G401 (cell line): ENCODE data around the gene TNFRSF19. TPM values are rescaled to one million over a fixed set of nuclear protein-coding genes. Genes with fewer than 3 reads are reported as not detected.
A peak's percentile ranks its signal among the peaks of the same experiment; 100 is the strongest.
"Not testable (repeated sequence)": the region's sequence is repeated elsewhere in the genome, so short reads cannot be mapped to it uniquely, and the experiment has no call there.

Experiments
- DNase-seq: peaks from one replicate; pipeline ENCODE4 v3.0.0-alpha.2; 2015; ENCODE audit warnings: low spot score
- in situ Hi-C: cut with HindIII; loops from 2 replicates; pipeline ENCODE4 v1.10.0; 2016; ENCODE audit warnings: low sequenced_read_pairs, mixed read lengths
- total RNA-seq: library from RNA; depleted of rRNA; stranded (reverse); fragments of >200 nt; shearing (Covaris generic); gene quantifications from 2 replicates; pipeline ENCODE4 v1.2.3, GENCODE V29; 2014

The TNFRSF19 gene
- total RNA-seq, 1 experiment from 2014 or later: not detected

DNA sequence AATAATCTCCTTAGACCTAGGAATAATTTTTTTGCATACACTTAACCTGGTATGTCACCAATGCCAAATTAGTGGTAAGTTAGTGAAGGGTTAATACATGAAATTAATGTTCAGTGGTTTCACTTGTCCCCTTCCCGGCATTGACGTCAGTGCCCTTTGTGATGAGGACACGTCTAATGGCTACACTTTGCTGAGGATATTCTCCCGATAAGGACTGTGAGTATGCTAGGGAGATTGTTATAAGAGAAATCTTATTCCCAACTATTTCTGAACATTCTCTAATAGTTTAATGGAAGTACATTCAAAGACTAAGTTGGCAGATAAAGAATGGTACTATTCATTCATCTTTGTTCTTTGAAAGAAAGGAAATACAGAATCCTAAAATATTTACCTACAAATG lies 102.4 kb downstream of the TNFRSF19 start:
- no peak for DNase-seq
- in situ Hi-C loops: no loop called here

DNA sequence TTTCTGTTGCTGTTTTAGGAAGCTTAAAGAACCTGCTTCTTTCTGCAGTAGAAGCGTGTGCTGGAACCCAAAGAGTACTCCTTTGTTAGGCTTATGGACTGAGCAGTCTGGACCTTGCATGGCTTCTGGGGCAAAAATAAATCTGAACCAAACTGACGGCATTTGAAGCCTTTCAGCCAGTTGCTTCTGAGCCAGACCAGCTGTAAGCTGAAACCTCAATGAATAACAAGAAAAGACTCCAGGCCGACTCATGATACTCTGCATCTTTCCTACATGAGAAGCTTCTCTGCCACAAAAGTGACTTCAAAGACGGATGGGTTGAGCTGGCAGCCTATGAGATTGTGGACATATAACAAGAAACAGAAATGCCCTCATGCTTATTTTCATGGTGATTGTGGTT lies 103.1 kb downstream of the TNFRSF19 start:
- in situ Hi-C loops: no loop called here
- peak; percentile 11 for DNase-seq

DNA sequence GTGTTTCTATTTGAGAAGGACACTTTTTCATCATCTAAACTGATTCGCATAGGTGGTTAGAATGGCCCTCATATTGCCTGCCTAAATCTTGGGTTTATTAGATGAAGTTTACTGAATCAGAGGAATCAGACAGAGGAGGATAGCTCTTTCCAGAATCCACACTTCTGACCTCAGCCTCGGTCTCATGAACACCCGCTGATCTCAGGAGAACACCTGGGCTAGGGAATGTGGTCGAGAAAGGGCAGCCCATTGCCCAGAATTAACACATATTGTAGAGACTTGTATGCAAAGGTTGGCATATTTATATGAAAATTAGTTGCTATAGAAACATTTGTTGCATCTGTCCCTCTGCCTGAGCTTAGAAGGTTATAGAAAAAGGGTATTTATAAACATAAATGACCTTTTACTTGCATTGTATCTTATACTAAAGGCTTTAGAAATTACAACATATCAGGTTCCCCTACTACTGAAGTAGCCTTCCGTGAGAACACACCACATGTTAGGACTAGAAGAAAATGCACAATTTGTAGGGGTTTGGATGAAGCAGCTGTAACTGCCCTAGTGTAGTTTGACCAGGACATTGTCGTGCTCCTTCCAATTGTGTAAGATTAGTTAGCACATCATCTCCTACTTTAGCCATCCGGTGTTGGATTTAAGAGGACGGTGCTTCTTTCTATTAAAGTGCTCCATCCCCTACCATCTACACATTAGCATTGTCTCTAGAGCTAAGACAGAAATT lies 103.8 kb downstream of the TNFRSF19 start:
- in situ Hi-C loops: no loop called here
- no peak for DNase-seq

DNA sequence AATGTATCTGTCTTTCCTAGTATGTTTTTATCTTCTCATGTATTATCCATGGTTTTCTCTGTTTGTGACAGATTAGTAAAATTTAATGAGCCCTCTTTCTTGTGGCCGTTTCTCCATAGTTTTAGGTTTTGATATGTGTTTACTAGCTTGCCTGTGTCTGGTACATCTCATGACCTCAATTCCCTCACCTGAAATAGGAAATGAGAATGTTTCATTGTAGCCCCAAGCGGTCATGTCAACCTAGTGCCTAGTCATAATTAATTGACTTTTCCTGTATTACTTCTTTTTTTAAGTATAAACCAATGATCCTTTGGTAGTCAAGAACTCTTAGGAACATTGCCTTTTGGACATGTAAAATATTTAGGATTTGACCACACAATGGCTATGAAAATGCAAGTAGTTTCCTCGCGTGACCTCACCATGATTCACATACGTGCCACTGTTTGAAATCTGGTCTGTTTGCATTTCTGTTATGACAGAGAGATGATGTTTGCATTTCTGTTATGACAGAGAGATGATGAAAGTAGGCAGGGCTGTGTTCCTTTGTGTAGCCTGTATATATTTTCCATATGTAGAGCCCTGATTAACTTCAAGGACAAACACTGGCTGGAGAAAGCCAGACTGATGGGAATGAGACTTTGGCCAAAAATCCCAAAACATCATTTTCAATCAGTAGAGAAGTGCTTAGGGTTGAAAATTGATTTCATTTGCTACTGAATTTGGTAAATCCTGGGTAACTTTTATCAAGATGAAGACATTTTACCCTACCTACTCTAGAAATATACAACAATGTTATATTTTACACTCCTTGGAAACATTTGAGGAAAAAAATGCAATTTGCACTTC lies 104.8 kb downstream of the TNFRSF19 start:
- in situ Hi-C loops: no loop called here
- DNase-seq: no peak

DNA sequence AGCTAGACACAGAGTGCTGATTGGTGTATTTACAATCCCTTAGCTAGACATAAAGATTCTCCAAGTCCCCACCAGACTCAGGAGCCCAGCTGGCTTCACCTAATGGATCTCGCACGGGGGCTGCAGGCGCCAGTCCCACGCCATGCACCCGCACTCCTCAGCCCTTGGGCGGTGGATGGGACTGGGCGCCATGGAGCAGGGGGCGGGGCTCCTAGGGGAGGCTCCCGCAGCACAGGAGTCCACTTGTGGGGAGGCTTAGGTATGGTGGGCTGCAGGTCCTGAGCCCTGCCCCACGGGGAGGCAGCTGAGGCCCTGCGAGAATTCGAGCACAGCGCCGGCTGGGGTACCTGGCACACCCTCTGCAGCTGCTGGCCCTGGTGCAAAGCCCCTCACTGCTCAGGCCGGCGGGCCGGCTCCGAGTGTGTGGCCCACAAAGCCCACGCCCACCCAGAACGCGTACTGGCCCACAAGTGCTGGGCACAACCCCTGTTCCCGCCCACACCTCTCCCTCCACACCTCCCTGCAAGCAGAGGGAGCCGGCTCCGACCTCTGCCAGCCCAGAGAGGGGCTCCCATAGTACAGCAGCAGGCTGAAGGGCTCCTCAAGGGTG lies 107.6 kb downstream of the TNFRSF19 start:
- in situ Hi-C loops, DNase-seq: not testable (repeated sequence)

DNA sequence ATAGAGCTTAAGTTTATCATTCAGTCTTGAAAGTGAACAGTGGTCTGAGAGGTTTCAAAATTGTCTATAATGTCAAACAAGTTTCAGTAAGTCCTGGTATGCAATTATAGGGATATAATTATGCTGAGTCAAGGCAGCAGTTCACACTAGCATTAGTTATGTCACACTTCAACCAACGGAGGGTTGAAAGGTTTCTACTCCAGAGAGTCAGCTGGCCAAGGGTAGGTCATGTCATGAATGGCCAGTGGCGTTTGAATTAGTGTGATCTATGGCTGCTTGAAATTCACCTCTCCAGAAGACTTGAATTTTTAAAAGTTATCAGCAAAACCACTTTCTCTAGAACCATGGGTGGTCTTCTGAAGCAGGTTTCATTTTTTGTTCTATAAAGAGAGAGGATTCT lies 108.6 kb downstream of the TNFRSF19 start:
- no peak for DNase-seq
- in situ Hi-C loops: no loop called here

DNA sequence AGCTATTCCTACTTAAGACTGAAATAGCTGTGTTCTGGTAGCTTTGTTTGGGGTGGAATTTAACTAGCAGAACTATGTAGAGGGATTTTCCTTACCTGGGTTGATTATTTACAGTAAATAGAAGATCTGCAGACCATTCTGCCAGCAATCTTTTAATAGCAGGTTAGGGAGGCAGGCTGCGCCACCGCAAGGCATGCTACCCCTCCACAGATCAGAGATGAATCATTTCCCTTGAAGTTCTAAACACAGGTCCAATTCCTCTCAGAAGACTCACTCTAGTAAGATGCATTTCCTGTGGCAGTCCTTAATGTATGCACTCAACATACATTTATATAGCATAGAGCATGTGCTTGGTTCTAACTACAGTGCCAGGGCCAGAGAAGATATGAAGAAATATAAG lies 109.0 kb downstream of the TNFRSF19 start:
- no peak for DNase-seq
- in situ Hi-C loops: no loop called here

DNA sequence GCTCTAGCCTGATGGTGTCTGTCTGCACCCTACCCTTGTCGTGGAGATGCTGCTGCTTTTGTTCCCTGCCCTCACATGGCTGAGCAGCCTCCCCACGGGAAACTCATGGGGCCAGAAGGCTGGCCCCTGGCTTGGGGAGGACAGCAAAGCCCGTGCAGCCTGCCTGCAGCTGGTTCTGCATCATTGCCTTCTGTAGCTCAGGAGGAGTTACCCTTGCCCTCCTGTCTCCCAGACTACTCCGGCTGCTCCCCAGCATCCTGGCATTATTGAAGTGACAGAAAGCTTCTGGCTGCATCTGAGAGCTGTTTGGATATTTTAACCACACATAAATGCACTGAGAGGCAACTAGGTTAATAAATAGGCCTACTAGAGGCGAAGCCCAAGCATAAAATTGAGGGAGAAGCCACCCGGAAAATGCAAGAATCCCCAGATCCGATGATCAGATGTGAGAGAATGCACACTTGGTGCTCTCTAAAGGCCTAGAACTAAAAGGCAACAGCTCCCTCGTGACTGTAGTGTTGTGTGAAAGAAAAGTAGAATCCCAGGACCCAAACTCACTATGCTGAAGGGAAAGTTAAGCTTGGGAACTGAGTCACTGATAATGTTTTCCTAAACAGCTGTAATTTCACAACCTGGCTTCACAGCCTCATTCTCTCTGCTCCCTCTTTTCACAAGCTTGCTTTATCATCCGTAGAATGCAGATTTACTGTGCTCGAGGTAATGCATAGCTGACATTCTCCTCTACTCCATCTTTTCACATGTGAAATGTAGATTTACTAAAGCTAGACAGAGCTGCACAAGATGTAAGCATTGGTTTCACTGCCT lies 110.8 kb downstream of the TNFRSF19 start:
- DNase-seq: no peak
- in situ Hi-C loops: loop anchor here (5.0 kb wide), 1 partner anchor 56 kb away; no protein-coding TSS in a partner anchor

DNA sequence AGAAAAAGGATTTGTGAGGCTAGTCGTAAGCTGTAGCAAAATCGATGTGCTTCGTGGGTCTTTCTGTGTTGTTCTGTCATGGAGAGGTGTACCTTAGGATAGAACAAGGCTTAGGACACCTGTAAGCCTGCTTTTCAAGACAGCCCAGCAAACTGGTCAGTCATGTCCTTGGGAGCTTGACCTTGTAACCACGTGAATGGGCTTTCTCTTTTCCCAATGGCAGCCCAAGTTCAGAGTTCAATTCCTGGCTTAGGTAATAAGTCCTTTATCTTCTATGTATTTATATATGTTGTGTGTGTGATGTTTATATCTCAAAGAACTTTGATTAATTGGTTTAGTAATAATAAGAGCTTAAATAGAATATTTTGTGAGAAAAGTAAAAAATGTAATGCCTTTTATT lies 112.9 kb downstream of the TNFRSF19 start:
- in situ Hi-C loops: loop anchor here (5.0 kb wide), 1 partner anchor 54 kb away; no protein-coding TSS in a partner anchor
- no peak for DNase-seq

DNA sequence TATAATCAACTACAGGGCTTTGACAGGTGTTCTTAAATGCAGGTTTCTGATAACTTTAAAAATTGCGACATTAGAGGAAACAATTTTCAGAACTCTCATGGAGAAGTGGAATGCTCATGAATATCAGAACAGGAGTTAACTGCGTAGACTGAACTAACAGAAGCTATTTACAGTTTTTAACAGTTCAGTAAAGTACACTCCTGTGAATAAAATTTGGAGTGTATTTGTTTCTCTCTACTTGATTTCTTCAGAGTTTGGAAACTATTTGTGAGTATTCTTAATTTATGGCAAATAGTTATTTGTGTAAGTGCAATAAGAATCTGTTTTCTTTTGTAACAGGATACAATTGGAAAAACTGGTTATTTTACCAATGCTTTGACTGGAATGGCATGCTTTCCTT lies 114.4 kb downstream of the TNFRSF19 start:
- DNase-seq: no peak
- in situ Hi-C loops: loop anchor here (5.0 kb wide), 1 partner anchor 53 kb away; no protein-coding TSS in a partner anchor

DNA sequence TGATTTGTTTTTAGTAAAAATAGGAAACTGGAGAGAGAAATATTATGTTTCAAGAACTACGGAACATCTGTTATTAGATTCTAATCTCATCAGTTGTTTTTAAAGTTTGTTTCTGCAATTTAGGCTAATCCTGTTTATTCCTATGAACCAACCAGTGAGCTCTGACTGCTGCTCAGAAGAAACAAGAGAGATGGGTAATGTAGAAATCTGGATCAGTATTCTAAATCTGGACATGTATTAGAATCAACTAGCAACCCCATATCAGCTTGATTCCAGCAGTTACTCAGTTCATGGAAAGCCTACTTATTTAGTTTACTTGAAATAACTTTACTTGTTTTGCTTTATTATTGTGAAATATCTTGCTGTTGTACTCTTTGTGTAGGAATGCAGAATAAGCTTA lies 115.2 kb downstream of the TNFRSF19 start:
- in situ Hi-C loops: no loop called here
- DNase-seq: no peak

DNA sequence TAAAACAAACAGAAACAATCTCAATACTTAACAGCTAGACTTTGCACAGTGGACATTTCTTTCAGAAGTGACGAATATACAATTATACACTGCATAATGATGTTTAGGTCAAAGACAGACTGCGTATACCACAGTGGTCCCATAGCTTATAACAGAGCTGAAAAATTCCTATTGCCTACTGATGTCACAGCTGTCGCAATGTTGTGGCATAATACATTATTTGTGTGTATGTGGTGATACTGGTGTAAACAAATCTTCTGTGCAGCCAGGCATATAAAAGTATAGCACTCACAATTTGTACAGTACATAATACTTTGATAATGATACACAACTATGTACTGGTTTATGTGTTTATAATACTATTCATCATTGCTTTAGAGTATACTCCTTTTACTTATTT lies 116.7 kb downstream of the TNFRSF19 start:
- in situ Hi-C loops: no loop called here
- no peak for DNase-seq

DNA sequence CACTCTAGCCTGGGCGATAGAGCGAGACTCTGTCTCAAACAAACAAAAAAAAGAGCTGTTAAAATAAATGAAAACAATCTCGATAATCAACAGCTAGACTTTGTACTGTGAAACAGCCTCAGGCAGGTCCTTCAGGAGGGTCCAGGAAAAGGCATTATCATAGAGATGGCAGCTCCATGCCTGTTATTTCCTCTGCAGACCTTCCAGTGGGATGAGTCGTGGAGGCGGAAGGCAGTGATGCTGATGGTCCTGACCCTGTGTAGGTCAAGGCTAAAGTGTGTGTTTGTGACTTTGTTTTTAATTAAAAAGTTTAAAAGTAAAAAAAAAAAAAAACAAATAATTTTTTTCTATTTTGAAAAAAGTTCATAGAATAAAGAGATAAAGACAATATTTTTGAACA lies 117.4 kb downstream of the TNFRSF19 start:
- in situ Hi-C loops: no loop called here
- no peak for DNase-seq

DNA sequence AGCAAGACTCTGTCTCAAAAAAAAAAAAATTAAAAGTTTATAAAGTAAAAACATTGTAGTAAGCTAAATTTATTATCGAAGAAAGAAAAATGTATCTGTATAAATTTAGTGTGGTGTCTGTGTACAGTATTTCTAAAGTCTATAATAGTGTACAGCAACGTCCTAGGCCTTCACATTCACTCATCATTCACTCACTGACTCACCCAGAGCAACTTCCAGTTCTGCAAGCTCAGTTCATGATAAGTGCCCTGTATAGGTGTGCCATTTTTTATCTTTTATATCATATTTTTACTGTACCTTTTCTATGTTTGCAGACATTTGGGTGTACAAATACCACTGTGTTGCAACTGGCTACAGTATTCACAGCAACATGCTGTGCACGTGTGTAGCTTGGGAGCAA lies 118.1 kb downstream of the TNFRSF19 start:
- in situ Hi-C loops: no loop called here
- DNase-seq: no peak

DNA sequence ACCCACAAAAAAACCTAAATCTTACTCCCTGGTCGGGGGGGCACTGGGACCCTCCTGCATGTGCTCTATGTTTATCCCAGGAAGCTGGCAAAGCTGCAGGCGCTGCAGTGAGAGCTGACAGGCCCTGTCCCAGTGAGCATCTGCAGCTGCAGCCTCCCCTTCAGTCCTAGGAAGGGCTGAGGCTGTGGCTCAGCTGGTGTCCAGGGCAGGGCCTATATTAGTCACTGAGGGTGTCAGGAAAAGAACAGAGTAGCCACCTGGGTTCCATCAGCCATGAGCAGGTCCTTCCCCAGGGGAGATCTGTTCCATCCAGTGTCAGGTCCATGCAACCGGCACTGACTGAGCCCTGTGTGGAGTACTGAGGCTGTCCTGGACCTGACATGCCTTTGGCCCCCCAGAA lies 120.5 kb downstream of the TNFRSF19 start:
- DNase-seq: no peak
- in situ Hi-C loops: no loop called here

DNA sequence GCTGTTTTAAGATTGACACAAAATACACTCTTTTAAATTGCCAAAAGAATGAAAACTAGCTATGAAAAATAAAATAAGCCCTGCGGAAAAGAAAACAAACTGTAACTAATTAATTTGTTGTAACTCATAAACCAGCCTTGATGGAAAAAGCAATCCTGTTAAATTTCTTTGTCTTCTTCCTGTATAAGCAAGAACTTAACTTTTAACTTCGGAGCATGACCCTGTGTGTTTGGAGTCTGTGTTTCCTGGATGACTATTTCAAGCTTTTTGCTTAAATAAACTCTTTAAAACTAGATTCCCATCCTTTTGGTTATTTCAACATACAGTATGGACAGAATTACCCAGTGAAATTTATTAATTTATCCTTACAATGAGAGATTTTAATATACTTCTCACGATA lies 122.6 kb downstream of the TNFRSF19 start:
- in situ Hi-C loops: no loop called here
- no peak for DNase-seq

DNA sequence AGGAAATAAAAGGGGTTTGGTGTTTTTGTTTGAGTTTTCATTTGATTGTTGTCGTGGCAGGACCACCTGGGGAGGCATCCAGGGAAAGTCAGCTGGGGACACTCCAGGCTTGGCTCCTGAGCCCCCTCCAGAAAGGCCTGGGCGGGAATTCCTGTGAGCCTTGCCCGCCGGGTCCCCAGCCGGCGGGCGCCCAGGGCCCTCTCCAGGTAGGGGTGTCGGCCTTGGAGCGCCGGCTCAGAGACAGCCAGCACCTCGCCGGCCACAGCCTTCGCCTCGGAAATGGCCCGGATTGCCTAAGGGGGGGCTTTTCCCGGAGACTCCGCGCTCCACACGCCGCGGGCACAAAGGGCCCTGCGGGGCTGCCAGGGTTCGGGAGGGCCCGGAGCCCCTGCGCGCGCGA lies 125.0 kb downstream of the TNFRSF19 start:
- no peak for DNase-seq
- in situ Hi-C loops: no loop called here

DNA sequence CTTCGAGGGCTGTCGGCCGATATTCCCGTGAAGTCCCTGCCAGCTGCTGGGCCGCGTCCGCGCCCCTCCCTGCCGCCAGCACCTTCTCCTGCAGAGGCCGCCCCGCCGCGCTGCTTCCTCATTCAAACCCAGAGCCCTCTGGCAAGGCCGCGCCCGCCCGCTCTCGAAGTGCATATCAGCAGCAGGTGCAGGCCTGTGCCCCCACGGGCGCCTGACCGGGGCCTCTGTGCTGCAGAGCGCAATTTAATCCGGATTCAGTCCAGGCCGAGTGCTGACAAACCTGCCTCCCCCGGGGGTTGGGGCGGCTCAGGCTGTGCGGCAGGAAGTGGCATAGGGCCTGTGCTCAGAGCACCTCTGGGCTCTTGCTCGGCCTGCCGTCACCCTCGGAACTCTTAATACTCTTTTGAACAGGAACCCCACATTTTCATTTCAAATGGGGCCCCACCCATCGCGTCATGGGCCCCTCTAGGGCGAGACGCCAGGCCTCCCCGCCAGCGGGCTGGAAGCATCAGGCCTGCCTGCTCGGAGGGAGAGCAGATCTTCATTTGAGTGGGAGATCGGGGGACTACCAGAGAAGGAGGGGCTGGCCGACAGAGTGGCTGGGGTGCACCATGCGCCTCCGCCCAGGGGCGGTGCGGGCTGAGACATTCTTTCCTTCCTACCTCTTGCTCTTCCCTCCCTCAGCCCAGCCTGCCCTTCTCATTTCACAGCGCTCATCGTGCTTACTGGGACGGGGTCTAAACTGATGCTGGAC lies 125.7 kb downstream of the TNFRSF19 start:
- no peak for DNase-seq
- in situ Hi-C loops: no loop called here

DNA sequence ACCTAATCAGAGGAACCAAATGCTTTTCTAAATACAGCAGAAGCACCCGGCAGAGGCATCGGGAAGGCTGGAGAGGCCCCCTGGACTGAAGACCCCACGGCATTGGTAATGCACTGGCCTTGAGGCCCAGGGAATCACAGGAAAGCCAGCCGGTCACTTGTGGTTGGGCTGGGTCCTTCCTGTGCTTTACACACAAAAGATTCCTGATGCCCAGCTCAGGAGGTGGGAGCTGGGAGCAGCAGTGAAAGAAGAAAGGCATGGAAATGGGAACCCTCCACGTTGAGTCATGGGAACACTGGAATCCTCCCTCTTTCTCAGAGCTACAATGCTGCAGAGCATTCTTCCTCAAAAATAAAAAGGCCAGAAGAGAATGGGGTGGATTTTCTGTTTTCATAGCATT lies 126.4 kb downstream of the TNFRSF19 start:
- in situ Hi-C loops: no loop called here
- DNase-seq: no peak
